ENCODE data around the gene FAM151A.
"Not testable (repeated sequence)": the region's sequence is repeated elsewhere in the genome, so short reads cannot be mapped to it uniquely, and the experiment has no call there.

FAM151A gene

DNA sequence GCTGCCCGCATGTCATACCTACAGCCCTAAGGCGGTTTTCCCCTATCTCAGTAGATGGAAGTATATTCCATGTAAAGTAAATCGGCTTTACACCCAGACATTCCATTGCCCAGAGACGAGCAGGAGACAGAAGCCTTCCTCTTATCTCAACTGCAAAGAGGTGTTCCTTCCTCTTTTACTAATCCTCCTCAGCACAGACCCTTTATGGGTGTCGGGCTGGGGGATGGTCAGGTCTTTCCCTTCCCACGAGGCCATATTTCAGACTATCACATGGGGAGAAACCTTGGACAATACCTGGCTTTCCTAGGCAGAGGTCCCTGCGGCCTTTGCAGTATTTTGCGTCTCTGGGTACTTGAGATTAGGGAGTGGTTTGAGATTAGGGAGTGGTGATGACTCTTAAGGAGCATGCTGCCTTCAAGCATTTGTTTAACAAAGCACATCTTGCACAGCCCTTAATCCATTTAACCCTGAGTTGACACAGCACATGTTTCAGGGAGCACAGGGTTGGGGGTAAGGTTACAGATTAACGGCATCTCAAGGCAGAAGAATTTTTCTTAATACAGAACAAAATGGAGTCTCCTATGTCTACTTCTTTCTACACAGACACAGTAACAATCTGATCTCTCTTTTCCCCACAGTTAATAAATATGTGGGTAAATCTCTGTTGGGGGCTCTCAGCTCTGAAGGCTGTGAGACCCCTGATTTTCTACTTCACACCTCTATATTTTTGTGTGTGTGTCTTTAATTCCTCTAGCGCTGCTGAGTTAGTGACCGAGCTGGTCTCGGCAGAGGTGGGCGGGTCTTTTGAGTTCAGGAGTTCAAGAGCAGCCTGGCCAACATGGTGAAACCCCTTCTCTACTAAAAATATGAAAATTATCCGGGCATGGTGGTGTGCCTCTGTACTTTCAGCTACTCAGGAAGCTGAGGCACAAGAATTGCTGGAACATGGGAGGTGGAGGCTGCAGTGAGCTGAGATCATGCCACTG lies 13.4 kb upstream of the FAM151A start:
- not testable (repeated sequence) for DNase-seq (ENCODE audit: low spot score)

DNA sequence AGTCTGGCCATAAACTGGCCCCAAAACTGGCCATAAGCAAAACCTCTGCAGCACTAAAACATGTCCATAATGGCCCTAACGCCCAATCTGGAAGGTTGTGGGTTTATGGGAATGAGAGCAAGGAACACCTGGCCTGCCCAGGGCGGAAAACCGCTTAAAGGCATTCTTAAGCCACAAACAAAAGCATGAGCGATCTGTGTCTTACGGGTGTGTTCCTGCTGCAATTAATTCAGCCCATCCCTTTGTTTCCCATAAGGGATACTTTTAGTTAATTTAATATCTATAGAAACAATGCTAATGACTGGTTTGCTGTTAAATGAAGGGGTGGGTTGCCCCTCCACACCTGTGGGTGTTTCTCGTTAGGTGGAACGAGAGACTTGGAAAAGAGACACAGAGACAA lies 12.5 kb upstream of the FAM151A start:
- DNase-seq (ENCODE audit: low spot score) = not testable (repeated sequence)

DNA sequence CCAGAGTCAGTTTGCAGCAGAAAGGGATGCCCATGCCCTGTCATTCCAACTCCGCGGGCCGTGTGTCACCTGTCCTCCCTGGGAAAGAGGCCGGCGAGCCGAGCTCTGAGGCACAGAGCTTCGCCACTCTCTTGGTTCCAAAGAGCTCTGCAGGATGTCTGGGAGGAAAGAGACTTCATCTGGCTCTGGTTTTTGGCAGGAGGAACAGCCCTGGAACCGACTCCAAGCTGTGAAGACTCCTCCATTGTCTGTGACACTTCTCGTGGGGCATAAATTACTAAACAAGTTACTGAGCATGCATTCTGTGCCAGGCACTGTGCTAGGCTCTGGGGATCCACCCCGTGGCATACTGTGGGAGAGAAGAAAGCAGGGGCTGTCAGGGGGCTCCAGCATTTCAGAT lies 3.9 kb upstream of the FAM151A start:
- DNase-seq (ENCODE audit: low spot score) = no peak

DNA sequence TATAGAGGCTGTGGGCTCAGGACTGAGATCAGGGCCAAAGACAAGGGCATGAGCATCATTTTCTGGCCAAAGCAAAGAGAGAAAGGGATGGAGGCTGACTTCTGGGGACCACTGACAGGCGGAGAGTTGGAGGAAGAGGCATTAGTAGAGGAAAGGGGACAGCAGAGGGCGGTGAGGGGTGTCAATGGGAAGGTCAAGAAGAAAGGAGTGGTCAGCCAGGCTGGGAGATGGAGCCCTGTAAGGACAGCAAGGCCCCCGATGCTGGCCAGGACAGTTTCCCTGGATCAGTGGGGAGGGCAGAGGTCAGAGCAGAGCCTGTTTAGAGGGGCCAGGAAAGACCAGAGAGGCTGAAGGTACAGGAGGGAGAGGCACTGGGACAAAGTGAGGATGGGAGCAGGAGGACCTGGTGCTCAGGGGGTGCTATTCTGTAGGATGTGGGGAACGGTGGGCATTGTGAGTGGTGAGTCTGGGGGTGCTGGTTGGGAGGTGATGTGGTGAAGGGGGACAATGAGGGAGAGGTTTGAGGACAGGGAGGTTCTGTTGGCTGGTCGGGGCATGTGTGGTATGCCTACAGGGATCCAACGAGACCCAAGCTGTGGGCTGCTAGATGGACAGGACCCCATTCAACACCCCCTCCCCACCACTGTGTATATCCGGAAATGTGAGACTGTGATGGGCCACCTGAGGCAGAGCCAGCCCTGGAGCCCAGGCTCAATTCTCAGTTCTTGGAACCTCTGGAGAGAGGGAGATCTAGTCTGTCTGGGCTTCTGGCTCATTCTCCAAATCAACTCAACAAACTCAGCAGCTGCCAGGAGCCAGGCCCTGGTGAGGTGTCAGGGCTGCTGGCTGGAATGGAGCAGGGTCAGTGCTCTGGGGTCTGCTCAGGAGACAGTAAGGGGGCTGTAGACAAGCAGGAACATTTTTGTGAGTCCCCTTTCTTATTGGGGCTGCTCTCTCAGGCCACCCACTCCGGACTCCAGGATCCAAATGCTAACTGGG lies 1.4 kb upstream of the FAM151A start:
- no peak for DNase-seq (ENCODE audit: low spot score)

DNA sequence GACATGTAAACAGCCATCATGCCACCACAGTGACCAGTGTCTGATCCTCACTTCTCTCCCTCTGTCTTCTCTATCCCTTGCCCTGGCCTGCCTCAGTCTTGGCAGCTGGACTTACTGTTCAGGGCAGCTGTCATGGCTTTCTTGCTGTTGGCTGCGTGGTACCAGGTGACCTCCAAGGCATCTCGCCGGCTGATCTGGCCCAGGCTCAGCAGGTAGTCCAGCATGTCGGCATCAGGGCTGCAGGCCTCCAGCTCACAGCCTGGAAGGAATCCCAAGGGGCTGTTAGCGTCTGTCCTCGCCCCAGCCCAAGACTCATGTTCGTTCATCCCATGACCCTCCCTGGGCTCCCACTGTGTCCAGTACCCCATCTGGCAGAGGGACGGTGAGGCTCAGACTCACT lies 3.6 kb downstream of the FAM151A start:
- DNase-seq (ENCODE audit: low spot score) = peak; percentile 2

DNA sequence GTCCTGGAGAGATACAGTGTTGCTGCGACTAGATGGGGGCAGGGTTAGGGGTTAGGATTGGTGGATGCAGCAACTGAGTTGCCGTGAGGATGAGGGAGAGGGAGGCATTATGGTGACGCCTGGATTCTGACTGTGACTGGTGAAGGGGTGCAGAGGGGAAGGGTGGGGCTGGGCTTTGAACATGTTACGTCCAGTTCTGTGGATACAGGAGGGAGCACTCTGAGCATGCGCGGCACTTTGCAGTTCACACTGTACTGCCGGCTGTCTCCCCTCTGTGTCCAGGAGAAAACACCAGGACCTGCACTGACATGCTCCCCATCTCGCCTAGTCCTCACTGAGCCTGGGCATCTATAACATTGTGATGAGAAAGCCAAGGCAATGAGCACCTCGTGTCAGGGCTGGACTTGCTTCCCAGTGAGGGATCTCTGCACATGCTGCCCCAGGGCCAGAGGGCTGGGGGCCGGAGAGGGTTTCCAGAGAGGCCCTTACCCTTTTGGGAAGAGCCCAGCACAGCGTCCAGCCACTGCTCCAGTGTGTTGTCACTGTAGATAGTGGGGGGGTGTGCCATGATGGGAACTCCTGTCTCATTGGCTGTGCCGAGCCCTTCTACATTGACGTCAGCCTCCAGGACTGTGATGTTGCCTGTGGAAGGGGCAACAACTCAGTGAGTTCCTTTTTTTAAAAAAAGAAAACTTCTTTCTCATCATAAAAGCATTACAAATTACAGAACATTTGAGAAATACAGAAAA lies 7.6 kb downstream of the FAM151A start:
- peak; percentile 9 for DNase-seq (ENCODE audit: low spot score)

DNA sequence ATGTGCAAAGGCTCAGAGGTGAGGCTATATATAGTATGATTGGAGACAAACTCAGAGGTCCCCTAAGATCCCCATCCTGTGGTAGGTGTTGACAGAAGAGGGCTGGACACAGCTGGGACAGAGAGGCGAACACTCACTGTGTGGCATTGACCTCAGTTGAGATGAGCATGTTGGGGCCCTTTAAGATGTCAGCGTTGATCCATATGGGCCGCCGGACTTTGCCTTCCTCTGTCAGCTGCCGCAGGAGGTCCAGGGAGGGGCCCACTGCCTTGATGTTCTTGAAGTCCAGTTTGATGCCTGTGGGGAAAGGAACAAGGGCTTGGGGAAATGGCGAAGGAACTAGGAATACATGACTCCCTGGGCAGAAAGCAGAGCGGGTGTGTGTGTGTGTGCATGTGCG lies 8.8 kb downstream of the FAM151A start:
- peak; percentile 2 for DNase-seq (ENCODE audit: low spot score)

DNA sequence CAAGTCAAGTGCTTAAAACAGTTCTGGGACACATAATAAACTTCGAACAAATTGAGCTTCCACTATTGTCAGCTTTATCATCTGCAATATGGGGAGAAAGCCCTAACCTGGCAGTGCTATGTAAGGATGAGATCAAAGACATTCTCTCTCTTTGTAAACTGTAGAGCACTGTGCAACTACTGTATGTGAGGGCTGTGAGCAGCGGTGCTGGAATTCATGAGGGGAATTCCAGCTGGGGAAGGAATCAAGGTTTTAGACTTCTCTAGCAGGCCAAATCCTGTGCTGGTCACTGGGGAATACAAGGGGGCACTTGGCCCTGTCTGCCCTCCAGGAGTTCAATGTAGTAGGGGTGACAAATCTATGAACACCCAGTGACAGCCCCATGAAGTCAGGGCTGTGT lies 9.3 kb downstream of the FAM151A start:
- peak; percentile 2 for DNase-seq (ENCODE audit: low spot score)

DNA sequence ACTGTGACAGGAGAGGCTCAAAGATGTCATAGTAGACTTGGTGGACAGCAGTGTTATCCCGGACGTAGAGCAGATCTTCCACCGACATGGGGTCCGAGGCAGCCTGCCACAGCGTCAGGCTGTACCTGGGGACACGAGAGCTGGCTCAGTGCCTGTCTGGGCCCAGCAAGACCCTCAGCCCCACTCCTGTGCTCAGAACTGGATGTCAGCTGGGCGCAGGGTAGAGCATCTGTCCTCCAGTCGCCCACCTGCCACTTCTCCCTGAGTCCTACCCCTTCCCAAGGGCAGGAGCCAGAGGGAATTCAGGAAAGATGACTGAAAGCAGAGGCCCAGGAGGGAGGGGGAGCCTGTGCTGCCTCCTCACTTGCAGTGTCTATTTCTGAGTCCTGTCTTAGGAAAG lies 11.7 kb downstream of the FAM151A start:
- DNase-seq (ENCODE audit: low spot score) = peak; percentile 15

DNA sequence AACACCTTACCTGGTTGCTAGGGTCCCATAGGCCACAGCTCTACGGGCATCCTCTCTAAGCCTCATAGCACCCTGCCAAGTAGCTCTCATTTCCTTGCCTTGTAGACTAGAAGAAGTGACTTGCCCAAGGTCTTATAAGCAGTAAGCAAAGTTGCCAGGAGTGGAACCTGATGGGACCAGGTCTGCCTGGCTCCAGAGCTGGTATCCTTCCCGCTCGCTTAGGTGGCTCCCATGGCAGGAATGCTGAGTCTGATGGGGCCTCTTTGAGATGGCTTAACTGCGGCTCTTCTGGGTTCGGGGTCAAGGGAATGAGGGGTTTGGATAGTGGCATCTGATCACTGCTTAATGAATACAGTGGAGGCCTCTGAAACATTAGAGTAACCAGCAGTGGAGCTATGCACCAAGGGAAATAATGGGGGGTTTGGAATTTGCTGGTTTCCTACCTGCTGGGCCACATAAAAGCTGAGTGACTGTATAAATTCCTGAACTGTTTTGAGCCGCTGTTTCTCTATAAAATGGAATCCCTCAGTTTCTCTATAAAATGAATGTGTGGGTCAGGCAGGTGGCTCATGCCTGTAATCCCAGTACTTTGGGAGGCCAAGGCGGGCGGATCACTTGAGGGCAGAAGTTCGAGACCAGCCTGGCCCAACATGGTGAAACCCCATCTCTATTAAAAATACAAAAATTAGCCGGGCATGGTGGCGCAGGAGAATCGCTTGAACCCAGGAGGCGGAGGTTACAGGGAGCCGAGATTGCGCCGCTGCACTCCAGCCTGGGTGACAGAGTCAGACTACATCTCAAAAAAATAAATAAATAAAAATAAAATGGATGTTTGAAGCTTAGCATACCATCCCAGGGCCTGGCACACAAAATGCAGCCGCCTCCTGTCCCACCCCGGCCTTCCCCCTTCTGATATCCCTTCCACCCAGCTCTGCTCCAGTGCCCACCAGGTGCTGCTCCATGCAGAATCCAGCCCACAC lies 12.4 kb downstream of the FAM151A start:
- DNase-seq (ENCODE audit: low spot score) = peak; percentile 6

DNA sequence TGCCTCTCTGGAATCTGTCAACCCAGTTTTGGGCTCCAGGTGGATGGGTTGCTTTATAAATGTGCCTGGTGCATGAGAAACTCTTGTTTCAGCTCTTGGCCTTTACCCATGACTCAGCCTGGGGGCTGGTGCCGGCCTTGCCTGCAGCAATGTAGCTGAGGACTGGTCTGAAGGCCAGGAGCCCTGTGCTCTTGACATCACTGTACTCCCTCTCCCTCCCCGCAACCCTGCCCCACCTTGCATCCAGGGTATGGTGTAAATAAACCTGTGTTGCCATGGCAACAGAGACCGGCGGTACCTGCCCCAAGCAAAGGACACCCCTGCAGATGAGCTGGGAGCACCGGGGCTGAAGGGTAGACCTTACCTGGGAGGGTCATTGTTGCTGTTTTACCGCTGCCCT lies 13.3 kb downstream of the FAM151A start:
- peak; percentile 6 for DNase-seq (ENCODE audit: low spot score)

DNA sequence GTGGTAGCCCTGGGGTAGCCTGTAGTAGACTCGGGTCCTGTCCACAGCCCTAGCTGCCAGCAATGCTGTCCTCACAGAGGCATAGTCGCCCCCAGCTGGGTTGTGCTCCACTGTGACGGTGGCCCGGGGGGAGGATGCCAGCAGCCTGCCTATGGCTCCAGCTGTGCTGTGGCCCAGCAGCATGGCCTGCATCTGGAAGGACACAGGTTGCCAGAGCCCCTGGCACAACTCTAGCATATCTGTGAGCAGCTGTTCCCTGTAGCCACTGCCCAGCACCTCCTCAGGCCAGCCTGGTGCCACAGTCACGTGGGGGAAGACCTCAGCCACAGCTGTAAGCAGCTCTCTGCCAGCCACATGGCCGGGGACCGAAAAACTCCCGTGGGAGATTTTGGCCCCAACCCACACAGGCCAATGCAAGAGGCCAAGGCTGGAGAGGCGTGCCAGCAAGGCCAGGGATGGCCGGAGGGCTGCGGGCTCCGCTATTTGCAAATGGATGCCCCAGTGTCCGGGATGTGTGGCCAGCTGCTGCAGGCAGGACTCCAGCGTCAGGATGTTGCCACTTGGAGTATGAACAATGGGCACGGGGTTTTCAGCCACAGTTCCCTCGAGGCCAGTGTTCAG lies 13.9 kb downstream of the FAM151A start:
- peak; percentile 28 for DNase-seq (ENCODE audit: low spot score)

DNA sequence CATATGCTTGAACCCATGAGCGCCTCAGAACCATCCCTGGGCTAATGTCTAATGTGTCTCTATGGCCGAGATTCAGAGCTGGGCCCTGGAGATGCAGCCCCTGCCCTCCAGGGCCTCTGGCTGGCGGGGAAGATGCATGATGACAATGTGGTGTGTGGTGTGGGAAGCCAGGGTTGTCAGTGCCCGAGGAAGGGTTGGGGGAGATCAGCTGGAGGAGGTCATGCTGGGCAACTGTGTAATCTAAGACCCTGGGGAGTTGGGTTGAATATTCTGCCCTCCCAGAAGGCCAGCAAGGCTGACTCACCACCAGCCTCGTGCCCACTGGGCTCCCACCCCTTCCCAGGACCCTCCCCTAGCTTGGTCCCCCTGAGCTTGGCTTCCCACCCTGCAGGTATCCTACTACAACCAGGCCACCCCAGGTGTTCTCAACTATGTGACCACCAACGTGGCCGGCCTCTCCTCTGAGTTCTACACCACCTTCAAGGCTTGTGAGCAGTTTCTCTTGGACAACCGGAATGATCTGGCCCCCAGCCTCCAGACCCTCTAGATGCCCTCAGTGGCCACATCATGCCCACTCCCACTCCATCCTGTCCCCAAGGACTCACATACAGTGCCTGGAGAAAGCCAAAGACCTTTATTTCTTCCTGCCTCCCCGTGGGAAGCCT lies 14.6 kb downstream of the FAM151A start:
- peak; percentile 3 for DNase-seq (ENCODE audit: low spot score)

DNA sequence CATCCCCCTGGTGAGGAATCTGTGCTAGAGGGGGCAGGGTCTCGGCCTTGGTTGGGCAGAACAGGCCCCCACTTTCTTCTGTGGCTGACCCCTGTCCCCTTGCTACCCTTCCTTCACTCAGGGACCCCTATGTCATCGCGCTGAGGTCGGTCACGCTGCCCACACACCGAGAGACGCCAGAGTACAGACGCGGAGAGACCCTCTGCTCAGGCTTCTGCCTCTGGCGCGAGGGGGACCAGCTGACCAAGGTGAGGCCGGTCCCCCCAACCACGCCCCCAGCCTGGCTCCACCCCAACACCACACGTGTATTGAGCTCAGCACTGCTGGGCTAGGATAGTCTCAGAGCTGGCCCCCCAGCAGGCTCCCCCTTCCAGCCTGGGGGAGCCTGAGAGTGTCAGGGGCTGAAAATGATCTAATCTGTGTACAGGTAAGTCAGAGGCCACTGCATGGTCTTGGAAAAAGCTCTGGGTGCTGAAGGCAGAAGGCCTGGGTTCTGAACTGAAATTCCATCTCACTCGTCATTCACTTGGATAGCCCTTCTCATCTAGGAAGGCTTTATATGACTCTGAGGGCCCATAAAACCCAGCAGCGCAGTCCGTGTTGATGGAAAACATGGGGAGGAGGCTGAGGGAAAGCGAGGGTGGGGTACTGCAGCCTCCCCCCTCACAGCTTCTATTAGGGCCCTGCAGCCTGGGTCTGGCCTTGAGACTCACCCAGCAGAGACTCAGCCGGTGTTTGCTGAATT lies 15.3 kb downstream of the FAM151A start:
- DNase-seq (ENCODE audit: low spot score) = no peak

DNA sequence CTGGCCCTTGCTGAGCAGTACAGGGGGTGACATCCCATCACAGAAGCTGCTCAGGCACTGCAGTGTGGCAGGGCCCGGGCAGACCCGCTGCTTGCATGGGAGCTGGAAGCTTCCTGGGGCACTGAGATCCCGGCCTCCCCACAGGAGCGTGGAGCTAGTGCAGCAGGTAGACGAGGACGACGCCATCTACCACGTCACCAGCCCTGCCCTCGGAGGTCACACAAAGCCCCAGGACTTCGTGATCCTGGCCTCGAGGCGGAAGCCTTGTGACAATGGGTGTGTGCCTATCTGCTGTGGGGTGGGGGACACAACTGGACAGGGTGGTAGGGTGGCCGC lies 16.4 kb downstream of the FAM151A start:
- DNase-seq (ENCODE audit: low spot score) = no peak

DNA sequence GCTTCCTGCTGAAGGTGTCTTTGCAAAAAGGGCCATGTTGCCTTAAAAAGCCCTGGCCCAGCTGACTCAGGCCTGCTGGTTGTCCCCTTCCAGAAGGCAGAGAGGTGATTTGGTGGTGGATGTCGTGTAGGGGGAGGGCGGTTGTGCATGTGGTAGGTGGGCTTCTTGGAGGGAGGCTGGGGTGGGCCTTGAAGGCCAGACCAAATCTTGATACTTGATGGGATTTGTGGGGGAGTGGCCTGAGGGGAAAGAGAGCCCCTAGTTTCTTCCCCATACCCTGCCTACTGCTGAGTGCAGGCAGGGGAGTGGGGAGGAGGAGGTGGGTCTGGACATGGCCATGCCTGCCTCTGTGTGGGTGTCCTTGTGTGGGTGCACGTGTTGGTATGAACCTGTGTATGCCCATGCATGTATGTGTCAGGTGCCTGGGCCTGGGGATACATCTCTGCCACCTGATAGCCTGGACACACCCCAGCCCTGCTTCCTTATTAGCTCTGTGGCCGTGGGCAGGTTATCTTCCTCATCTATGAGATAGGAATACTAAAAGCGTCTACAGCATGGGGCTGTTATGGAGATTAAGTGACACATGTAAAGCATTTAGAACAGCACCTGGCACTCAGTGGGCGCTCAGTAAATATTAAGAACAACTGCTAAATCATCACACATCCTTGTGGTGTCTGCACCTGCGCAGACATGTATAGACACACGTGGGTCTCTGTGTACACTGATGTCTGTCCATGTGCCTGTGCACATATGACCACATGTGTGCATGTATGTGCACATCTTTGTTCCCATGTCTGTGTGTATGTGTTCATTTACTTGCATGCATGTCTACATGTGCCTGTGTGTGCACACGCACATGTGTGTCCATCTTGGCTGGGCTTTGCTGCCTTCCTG lies 17.0 kb downstream of the FAM151A start:
- DNase-seq (ENCODE audit: low spot score) = no peak

DNA sequence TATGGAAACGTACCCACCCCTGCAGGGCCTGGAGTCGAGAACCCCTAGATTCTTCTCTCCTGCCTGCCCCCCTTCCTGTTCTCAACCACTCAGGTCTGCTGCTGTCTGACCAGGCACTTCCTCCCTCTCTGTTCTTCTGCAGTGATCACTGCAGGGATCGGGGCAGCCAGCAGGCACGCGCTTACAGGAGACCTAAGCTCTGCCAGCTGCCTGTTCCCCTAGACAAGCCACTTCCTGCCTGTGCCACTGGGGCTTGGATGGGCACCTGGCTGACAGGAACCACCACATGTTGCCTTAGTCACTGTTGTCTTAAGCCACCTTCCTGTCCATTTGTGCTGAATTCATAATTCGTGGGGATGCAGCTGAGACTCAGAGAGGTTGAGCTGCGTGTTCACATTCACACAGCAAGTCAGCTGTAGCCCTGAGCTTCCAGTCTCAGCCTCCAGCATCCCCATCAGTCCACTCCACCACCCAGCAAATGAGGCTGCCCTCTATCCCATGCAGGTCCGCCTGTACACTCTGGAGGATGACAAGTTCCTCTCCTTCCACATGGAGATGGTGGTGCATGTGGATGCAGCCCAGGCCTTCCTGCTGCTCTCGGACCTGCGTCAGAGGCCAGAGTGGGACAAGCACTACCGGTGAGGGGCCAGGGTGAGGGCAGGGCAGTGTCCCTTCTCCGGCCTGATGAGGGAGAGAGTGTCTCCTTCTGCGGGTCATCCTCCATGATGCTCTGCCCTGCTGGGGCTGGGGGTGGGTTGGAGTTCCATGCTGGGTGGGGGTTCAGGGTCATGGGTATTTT lies 18.6 kb downstream of the FAM151A start:
- no peak for DNase-seq (ENCODE audit: low spot score)

Measured in D341Med (cell line).